ENCODE data around the gene VIPAS39.

VIPAS39 gene

DNA sequence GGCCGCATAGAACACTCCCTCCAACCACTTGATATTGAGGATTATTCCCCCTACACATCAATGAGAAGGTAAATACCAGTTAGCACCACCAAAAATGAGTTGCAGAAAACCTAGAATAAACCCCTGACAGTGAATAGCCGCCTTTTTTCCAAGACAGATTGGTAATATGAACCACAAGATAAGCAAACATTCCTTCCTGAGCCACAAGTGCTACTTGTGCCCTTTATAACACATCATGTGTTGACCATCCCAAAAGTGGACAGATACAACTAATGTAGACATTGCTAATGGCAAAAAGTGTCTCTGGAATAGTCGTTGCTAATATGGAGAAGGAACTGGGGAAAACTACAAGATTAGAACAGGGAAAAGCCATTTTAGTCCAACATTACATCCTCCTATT is 51.3 kb downstream of the VIPAS39 start:
- no peak for DNase-seq (ENCODE audit: low read depth)

DNA sequence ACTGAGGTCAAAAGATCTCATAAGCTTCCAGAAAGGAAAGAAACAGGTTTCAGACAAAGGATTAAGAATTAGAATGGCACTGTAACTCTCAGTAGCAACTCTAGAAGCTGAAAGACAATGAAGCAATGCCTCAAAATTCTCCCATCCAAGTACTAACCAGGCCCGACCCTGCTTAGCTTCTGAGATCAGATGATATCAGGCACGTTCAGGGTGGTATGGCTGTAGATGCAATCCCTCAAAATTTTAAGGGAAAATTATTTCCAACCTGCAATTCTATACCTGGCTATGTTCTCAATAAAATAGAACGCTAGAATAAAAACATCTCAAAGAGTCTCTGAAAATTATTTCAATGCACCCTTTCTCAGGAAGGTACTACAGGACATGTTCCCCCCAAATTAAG is 53.6 kb downstream of the VIPAS39 start:
- no peak for DNase-seq (ENCODE audit: low read depth)

DNA sequence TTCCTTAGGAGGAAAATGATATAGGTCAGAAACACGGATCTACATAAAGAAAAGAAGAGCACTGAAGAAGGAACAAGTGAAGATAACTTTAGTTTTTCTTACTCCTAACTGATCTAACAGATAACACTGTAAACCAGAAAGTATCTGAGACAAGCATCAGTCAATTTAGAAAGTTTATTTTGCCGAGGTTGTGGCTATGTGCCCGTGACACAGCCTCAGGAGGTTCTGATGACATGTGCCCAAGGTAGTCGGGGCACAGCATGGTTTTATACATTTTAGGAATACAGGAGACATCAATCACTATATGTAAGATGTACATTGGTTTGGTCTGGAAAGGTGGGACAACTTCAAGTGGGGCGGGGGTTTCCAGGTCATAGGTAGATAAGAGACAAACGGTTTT is 57.2 kb downstream of the VIPAS39 start:
- DNase-seq (ENCODE audit: low read depth), result no peak

DNA sequence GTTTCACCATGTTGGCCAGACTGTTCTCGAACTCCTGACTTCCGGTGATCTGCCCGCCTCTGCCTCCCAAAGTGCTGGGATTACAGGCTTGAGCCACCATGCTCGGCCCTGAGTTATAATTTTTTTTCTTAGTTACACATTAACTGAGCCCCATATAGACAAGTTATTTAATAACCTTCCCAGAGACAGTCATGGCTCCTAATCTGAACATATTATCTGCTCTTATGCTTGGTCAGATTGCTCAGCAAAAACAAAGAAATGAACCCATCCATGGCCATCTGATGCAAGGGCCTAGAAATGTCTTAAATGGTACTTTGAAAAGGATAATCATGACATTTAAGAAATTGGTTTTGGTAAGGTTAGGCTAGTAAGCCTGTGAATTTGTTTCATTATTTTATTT is 67.2 kb downstream of the VIPAS39 start:
- DNase-seq (ENCODE audit: low read depth), result no peak

DNA sequence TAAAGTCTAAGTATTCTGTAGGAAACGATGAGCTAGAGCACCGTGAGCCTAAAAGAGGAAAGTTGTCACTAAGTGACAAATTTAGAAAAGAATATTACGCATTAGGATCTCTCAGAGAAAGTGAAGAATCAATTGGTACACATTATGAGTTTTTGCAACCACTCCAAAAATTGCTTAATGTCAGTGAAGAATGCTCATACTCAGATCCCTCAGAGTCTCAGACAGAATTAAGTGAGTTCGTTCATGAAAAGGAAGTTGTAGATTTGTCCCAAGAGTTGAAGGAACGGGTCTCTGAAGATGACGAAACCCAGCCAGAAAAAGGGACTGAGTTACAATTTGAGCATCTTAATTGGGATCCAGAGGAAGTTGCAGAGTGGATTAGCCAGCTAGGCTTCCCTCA is 78.7 kb downstream of the VIPAS39 start:
- no peak for DNase-seq (ENCODE audit: low read depth)

DNA sequence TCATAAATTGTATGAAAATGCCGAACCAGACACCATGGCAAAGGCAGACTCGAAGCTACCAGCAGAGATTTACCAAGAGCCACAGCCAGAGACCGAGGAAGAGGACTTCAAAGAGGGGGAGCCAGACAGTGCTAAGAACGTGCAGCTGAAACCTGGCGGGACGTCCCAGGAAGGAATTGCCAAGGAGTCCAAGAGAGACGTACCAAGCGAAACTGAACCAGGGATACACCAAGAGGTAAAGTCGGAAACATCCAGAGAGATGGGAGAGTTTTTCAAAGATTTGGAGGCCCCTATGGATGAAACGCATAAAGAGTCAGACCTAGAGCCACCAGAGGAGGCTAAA is 79.9 kb downstream of the VIPAS39 start:
- DNase-seq (ENCODE audit: low read depth), result no peak

DNA sequence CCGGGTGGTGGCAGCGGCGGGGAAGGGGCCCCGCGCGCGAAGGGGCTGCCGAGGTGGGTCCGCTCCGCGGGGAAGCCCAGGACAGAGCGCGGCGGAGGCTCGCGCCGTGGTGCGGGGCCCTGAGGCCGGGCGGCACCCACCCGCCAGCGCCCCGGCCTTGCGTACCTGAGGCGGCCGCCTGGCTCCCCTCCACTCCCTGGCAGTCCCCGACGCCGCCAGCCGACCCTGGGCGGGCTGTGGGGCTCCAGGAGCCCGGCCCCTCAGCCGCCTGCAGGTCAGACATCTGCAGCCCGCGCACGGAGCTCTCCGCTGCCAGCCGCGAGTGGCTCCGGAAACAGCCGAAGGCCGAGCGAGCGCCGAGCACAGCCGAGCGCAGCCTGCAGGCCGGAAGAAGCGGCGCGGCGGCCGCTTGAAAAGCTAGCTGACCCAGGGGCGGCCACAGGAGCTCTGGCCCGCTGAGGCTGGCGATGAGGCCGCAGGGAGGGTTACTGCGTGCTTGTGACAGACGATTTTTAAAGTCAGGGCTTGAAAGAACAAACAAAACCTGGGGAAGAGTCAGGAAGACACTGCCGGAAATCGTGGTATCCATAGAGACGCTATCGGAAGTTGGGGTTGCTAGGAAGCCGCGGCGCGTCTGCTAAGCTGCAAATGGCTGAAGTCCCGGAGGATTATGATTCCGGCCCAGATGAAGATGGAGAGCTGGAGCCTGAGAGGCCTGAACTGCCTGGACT is 80.5 kb downstream of the VIPAS39 start, which contains the start of the genes SAMD15 and TMED8:
TSS of gene SAMD15 (plus strand) at position 609 of the 731 bp plus-strand sequence. CDS start at position 649, 40 bp downstream.
TSS of gene TMED8 (minus strand) at position 324 of the 731 bp plus-strand sequence. CDS start at position 283, 41 bp downstream.
- peak; percentile 70 for DNase-seq (ENCODE audit: low read depth)
